Upper lobe of right lung (tissue), 1 donor: ENCODE results near the gene OCSTAMP. TPM values are rescaled to one million over a fixed set of nuclear protein-coding genes. Genes with fewer than 3 reads are reported as not detected.

Experiments used
- ATAC-seq: fragments of 200-7000 bp; cut with Tn5 transposase; one replicate; pipeline ENCODE4 v1.9.1; 2020; ENCODE audit warnings: mild to moderate bottlenecking, moderate library complexity
- DNase-seq: peaks from one replicate; pipeline ENCODE4 v3.0.0-alpha.2; 2020
- H3K27ac ChIP-seq: fragments of 200-600 bp; one replicate; pipeline ENCODE4 v1.8.0; 2022
- H3K27me3 ChIP-seq: fragments of 200-600 bp; one replicate; pipeline ENCODE4 v1.8.0; 2022; ENCODE audit warnings: mild to moderate bottlenecking
- H3K36me3 ChIP-seq: fragments of 200-600 bp; one replicate; pipeline ENCODE4 v1.8.0; 2022
- H3K4me1 ChIP-seq: fragments of 200-600 bp; one replicate; pipeline ENCODE4 v1.8.0; 2022
- H3K4me3 ChIP-seq: fragments of 200-600 bp; one replicate; pipeline ENCODE4 v1.8.0; 2022; ENCODE audit warnings: mild to moderate bottlenecking
- H3K9me3 ChIP-seq: fragments of 200-600 bp; one replicate; pipeline ENCODE4 v1.8.0; 2022
- CTCF ChIP-seq: fragments of 200-600 bp; IDR thresholded peaks from one replicate; pipeline ENCODE4 v1.8.0; 2022; ENCODE audit warnings: antibody characterized with exemption
- intact Hi-C: fragments of 100-400 bp; cut with DNase I; formaldehyde crosslinking; loops from one replicate; pipeline ENCODE4 v1.11.0; 2022
- long read RNA-seq: library from polyadenylated mRNA; unstranded; transcript quantifications from one replicate; pipeline ENCODE4 v2.0.0, GENCODE V29; 2021
- total RNA-seq: library from RNA; stranded (reverse); fragmentation: NEBNext Ultra II Directional; extraction: Animal tissue kit (Norgen Biotek cat#: 25700); gene quantifications from one replicate; pipeline ENCODE4 v1.2.1, GENCODE V29; 2021
- donor health status: DM: no; HTN: yes; CAD: no; lungs with severe emphysema.

The OCSTAMP gene, protein sequence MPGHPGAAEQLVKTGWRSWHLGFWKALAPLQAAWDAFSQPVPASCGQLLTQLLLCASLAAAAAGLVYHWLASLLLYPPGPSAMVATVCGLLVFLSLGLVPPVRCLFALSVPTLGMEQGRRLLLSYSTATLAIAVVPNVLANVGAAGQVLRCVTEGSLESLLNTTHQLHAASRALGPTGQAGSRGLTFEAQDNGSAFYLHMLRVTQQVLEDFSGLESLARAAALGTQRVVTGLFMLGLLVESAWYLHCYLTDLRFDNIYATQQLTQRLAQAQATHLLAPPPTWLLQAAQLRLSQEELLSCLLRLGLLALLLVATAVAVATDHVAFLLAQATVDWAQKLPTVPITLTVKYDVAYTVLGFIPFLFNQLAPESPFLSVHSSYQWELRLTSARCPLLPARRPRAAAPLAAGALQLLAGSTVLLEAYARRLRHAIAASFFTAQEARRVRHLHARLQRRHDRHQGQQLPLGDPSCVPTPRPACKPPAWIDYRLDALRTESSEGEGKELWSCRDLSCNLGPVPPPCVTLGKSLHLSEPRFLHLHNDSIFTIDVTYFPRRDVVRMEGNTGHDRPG
- total RNA-seq: 0.43 TPM
- long read RNA-seq: 0 reads

- intact Hi-C loops: no loop called here
- Histone ChIP-seq H3K4me1 (peaks cover 7% of the 10 kb centered on the region), H3K36me3 (no peaks in the 10 kb centered on the region)
Measured at GRCh38 chr20:46550461-46550860, at the start of gene OCSTAMP. Gene OCSTAMP (minus strand): TSS chr20:46550654. CDS start chr20:46550560, 94 bp downstream.

DNA sequence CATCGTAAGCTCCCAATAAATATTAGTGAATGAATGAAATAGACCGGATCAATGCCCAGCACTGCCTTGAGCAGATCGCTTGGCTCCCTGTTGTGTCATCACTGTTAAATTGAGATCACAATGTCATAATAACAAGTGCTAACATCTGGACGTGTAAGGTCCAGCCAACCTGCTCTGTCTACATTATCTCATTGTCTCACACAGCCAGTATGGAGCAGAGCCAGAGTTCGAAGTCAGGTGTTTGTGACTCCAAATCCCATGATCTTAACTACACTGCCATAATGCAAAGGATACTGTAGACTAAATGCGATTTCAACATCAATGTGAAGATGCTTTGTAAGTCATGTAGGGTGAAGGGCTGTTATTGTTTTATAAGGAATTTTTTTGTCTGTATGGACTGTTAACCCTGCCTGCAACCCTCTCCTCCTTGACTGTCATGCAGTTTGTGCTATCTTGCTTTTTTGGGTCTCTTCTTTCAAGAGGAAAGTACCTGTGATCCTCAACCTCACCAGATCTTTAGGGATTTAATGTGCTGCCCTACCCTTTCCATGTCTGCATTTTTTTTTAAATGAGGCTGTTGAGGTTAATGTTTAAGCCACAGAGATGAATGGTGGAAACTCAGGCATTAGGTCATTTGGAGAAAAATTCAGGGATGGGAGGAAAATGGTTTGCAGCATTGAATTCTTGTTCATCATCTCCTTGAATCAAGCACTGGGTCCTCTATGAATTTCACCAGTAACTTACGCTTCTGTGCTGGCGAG is 49.0 kb upstream of the OCSTAMP start:
- Histone ChIP-seq H3K27me3 (no peaks in the 10 kb centered on the region), H3K27ac (no peak overlapping the region), H3K4me1 (no peaks in the 10 kb centered on the region), H3K36me3 (no peaks in the 10 kb centered on the region), H3K4me3 (no peak overlapping the region), H3K9me3 (no peaks in the 10 kb centered on the region)
- no peak for DNase-seq
- TF ChIP-seq CTCF: no peak
- intact Hi-C loops: no loop called here
- ATAC-seq: no peak

More at GRCh38 chr20:46550461-46550860, at the start of gene OCSTAMP:
- Histone ChIP-seq H3K27ac (no peak within 1 kb of the TSS), H3K9me3 (no peaks in the 10 kb centered on the region), H3K27me3 (peaks cover 12% of the 10 kb centered on the region), H3K4me3 (no peak within 1 kb of the TSS)
- TF ChIP-seq CTCF: no peak
- ATAC-seq: no peak
- no peak for DNase-seq

- intact Hi-C loops: no loop called here
- Histone ChIP-seq H3K9me3 (no peaks in the 10 kb centered on the region), H3K36me3 (no peaks in the 10 kb centered on the region), H3K27ac (no peak overlapping the region), H3K4me3 (no peak overlapping the region), H3K4me1 (no peaks in the 10 kb centered on the region), H3K27me3 (no peaks in the 10 kb centered on the region)
- DNase-seq (no peak), ATAC-seq (no peak)
- TF ChIP-seq CTCF: no peak
Measured at GRCh38 chr20:46595933-46596332, 45.5 kb upstream of the OCSTAMP start.

- intact Hi-C loops: no loop called here
- ATAC-seq (no peak), DNase-seq (no peak)
- Histone ChIP-seq H3K27me3 (no peaks in the 10 kb centered on the region), H3K4me1 (no peaks in the 10 kb centered on the region), H3K27ac (no peak overlapping the region), H3K4me3 (no peak overlapping the region), H3K36me3 (no peaks in the 10 kb centered on the region), H3K9me3 (no peaks in the 10 kb centered on the region)
- no peak for TF ChIP-seq CTCF
Measured at GRCh38 chr20:46594725-46595124, 44.3 kb upstream of the OCSTAMP start.

DNA sequence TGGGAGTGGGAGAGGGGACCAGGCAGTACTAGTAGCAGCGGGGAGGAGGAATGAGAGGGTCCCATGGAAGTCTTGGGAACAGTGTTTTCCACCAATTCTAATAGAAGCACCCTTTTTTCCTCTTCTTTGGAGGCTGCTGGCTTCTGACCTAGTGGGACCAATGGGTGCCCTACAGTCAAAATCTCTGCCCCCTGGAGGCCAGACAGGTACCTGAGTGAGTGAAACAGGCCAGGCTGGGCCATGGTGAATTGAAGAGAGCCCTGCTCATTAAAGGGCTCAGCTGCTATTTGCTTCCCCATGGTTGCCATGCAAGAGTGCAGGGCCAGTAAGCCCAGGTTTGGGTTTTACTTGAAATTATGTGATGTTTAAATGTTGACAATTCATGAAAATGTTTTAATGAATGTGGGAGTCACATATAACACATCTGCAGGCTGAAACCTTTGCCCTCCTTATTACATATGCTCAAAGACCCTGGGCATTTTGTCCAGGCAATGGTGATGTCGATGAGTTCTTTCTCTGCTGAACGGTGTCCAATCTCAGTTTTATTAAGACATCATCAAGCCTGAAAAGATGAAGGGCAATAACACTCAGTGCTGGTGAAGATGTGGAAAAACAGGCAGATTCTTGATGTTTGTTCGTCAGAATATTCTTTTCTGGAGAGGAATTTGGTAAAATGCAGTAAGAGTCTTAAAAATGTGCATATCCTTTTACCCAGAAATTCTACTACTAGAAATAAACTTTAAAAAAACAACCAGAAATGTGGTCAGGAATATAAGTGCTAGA is 42.3 kb upstream of the OCSTAMP start:
- no peaks in the 10 kb centered on the region for H3K4me1 ChIP-seq
- TF ChIP-seq CTCF: peak; percentile 13
- no peak overlapping the region for H3K4me3 ChIP-seq
- no peak overlapping the region for H3K27ac ChIP-seq
- ATAC-seq (peak; percentile 41), DNase-seq (no peak)
- no peaks in the 10 kb centered on the region for H3K27me3 ChIP-seq
- intact Hi-C loops: no loop called here
- no peaks in the 10 kb centered on the region for H3K9me3 ChIP-seq
- H3K36me3 ChIP-seq: no peaks in the 10 kb centered on the region
